Superior temporal gyrus (tissue), 1 donor: ENCODE data around the gene LSM7.

Source experiments
- DNase-seq: peaks from one replicate; pipeline ENCODE4 v3.0.0-alpha.2; 2016; ENCODE audit errors: extremely low spot score

The LSM7 gene

DNA sequence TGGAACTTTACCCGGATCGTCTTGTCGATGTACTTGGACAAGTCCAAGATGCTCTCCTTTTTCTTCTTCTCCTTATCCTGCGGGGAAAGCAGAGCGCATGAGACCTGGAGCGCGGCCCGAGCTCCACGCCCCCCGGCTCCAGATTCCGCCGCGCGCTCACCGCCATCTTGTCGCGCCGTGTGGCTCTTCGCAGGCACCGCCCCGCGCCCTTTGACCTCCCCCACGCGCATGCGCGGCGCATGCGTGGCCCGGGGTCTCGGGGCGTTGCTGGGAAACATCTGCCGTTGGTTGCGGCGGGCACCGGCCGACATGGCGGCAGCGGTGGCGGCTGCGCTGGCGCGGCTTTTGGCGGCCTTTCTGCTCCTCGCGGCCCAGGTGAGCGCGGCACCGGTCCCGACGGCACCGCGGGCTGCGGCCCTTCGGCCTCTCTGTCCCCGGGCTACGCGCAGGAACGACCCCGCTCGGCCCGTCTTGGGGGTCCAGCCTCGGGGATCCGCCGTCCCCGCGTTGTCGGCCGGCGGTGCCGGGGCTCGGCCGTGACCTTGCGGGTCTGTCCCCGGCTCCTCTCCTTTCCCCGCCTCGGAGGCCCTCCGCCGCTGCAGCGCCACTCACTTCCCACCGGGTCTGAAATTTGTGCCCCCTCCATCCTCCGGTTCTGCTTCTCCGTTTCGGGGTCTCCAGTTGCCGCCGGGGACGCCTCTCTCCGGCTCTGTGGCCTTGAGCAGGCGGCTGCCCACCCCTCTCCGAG, at the start of gene LSM7, which contains the start of gene SPPL2B:
TSS of gene LSM7 (minus strand) at position 186 of the 748 bp plus-strand sequence. CDS start at position 166, 20 bp downstream.
TSS of gene SPPL2B (plus strand) at position 284 of the 748 bp plus-strand sequence. CDS start at position 310, 26 bp downstream.
- DNase-seq, result peak; percentile 93

DNA sequence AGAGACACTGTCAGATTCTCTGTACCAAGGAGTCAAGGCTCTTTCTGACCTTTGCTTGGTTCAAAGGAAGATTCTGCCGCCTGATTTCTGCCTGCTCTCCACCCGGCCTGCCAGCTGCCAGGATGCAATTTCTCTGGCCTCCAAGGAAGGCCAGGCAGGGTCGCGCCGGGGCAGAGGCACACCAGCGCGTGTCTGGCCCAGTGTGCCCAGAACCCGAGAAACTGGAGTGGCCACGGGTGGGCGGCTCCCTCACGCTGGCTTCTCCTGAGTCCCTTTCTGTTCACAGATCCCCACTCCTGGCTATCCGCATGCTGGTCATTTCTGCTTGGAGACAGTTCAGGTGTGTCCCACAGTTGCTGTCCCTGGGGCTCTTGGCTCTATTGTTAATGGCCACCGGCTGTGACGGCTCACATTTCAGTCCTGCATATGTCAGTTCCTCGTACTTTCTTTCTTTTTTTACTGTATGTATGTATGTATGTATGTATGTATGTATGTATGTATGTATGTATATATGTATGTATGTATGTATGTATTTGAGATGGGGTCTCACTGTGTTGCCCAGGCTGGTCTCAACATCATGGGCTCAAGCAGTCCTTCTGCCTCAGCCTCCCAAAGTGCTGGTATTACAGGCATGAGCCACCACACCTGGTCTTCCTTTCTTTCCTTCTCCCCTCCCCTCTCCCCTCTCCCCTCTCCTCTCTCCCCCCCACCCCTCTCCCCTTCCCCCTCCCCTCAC, 48.6 kb upstream of the LSM7 start:
- DNase-seq, result no peak

DNA sequence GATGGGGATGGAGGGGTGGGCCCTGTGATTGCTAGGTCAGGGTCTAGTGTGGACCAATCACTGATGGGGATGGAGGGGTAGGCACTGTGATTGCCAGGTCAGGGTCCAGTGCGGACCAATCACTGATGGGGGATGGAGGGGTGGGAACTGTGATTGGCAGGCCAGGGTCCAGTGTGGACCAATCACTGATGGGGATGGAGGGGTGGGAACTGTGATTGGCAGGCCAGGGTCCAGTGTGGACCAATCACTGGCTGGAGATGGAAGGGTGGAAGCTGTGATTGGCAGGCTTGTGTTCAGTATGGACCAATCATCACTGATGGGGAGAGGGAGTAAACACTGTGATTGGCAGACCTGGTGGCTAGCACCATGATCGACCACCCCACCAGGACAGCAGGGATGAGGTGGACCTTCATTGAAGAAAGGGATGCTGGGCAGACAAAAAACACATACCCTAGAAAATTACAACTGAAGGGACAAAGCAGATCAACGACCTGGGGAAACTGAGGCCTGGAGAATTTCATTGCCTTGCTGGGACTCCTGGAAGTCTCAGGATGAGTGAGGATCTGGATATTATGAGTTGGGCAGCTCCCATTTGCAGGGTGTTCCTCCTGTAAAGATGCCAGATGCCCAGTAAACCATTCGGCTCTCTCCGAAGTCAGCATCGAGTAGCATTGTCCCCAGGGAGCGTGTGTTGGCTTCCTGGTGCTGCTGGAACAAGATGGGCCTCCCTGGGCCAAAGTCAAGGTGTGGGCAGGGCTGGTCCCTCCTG, 47.2 kb upstream of the LSM7 start:
- DNase-seq, result no peak

GRCh38 chr19:2374808-2375207, 46.4 kb upstream of the LSM7 start:
- no peak for DNase-seq

DNA sequence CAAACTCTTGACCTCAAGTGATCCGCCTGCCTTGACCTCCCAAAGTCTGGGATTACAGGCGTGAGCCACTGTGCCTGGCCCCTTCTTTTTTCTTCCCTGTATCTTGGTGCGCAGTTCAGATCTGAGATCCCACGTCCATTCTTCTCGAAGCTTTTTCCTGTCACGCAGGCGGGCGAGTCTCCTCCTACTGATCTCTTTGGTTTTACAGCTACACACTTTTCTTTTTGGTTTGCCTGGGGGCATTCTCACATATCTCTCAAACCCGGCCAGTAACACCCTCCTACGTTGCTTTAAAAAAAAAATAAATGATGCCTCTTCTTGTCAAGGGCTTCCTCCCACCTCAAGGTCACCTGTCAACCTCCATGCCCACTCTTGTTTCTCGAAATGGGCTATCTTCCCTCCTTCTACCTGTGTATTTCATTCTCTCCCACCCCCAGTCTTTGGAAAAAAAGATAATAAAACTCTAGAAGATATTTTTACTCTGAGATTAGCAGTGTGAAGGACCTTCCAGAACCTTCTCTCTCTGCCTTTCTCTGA, 43.8 kb upstream of the LSM7 start:
- DNase-seq, result no peak

DNA sequence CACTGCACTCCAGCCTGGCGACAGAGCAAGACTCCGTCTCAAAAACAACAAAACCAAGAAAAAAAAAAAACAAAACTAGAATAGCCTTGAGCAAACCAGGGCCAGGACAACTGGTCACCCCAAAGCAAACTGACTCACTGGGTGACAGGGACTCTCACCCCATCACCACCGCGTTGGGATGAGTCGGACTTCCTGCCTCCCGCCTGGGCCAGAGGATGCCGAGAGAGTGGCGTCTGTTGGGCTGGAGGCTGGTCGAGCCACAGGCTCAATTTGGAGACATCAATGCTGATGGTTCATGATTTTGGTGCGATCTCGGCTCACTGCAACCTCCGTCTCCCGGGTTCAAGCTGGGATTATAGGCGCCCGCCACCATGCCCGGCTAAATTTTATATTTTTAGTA, 43.3 kb upstream of the LSM7 start:
- no peak for DNase-seq

DNA sequence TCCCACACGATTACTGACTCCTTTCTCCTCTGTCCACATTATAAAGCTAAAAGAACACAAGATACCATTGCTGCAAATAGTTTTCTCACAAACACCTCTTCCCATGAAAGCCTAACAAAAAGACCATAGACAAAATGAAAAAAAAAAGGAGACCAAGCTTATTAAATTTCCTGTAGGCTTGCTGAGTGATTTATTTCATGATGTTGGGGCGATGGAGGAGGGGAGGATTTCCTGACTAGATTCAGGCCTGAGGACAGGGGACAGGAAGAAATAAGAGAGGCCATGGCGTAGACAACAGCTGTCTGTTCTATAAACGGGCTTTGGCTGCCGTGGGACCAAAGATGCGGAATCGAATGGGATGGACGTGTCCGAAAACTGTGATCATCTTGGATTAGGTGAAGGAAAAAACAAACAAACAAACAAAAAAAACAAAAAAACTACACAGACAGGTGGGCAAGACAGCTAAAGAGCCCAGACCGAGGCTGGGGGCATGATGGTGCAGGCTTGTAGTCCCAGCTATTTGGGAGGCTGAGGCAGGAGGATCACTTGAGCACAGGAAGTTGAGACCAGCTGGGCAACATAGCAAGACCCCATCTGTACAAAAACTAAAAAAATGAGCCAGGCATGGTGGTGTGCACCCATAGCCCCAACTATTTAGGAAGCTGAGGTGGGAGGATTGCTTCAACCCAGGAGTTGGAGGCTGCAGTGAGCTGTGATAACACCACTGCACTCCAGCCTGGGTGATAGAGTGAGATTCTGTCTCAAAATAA, 37.0 kb upstream of the LSM7 start:
- DNase-seq, result no peak

GRCh38 chr19:2363419-2363818, 35.0 kb upstream of the LSM7 start:
- DNase-seq, result no peak

GRCh38 chr19:2362970-2363300, 34.5 kb upstream of the LSM7 start:
- DNase-seq, result no peak

DNA sequence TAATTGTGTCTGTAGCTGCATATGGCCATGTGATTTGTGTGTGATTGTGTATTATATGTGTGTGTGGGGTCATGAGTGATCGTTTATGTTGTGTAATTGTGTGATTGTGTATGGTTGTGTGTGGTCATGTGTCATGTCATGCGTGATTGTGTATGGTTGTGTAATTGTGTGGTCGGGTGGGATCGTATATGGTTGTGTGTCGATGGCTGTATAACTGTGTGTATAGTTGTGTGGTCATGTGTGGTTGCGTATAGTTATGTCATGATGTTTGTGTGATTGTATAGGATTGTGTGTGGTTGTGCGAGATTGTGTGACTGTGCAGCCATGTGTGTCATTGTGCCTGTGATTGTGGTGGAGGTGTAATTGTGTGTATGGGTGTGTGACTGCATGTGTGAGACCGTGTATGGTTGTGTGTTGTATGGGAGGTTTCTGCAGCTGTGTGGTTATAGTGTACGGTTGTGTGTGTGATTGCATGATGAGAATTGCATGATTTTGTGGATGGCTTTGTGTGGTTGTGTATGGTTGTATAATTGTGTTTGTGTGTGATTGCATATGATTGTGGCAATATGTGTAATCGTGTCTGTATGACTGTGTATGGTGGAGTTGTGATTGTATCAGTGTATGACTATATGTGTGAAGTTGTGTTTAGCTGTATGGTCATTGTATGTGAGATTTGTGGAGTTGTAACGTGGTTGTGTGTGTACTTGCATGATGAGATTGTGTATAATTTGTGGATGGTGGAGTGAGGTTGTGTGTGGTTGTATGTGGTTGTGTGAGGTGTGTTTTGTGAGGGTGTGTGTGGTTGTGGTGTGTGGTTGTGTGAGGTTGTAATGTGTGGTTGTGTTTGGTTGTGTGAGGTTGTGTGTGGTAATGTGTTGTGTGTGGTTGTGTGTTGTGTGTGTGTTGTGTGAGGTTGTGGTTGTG, 33.9 kb upstream of the LSM7 start:
- DNase-seq, result no peak

- no peak for DNase-seq
These were observed 33.1 kb upstream of the LSM7 start for GRCh38 chr19:2361246-2362045.

- DNase-seq, result no peak
These were observed 32.4 kb upstream of the LSM7 start for GRCh38 chr19:2360833-2361232.

- DNase-seq, result no peak
These were observed 31.8 kb upstream of the LSM7 start, which contains the start of gene TMPRSS9 for GRCh38 chr19:2359992-2360685. Gene TMPRSS9, plus strand, starts transcription at chr19:2360265. Its CDS starts 29,521 bp downstream, at chr19:2389786.

DNA sequence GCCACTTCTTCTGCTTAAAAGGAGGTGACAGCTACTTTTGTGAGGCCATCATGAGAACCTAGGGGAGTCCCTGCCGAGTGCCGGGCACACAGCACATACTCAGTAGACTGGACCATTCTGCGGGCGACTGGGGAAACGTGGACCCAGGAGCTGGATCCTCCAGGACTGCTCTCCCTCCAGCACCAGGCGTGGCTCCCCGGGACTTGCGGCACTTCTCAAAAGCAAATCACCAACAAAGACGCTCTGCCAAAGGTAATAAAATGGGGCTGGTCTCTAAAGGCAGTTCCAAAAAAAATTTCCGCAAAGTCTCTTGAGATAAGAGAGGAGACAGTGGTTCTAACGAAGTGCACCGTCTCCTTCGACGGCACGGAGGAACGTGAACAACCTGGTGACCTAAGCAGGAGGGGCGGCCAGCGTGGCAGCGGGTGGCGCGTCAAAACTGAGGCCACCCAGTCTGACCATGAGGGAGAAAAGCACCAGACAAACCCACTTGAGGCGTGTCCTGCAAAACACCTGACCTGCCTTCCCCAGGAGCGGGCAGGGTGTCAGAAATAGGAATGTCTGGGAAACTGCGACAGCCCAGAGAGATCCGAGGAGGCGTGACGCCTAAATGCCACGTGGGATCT, 30.3 kb upstream of the LSM7 start:
- no peak for DNase-seq

DNA sequence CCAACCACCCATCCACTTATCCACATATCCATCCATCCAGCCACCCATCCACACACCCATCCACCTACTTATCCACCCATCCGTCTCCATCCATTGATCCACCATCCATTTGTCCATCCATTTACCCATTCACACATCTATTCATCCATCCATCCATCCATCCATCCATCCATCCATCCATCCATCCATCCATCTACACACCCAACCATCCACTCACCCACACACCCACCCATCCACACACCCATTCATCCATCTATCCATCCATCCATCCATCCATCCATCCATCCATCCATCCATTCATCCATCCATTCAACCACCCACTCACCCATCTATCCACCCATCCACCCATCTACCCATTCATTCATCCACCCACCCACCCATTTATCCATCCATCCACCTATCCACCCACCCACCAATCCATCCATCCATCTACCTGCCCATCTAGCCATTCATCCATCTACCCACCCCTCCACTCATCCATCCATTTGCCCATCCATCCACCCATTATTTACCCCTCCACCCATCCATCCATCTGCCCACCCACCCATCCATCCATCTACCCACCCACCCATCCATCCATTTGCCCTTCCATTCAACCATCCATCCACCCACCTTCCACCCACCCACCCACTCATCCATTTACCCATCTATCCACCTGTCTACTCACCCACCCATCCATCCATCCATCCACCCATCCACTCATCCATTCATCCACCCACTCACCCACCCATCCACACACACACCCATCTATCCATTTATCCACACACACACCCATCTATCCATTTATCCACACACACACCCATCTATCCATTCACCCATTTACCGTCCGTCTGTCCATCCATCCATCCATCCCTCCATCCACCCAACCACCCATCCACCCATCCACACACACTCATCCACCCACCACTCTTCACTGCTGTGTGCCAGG, 29.2 kb upstream of the LSM7 start:
- no peak for DNase-seq

DNA sequence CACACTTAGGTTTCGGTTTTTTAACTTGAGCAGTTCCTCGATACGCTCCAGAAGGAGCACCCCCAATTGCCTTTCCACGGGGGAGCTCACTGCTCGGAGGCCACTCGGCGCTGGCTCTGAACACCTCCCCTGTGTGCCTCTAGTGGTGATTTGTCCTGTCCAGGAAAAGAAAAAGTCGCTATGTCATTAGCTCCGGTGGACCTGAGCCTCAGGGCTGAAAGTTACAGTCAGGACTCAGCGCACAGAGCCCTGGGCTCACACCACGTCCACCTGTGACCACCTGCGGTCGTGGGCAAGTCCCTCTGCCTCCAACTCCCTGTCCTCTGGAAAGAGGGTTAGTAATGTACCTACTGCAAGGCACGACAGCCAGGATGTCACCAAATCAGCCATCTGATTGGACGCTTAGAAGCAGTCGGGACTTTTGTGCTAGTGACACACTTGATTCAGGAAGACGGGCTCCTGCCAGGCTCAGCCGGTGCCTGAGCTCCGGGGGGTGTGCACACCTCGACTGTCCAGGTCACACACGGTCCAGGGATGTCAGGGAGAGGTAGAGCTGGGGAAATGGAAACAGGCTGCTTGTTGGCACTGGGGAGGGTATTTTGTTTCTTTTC, 27.8 kb upstream of the LSM7 start:
- no peak for DNase-seq
